ENCODE data around the gene DUOX2.

DUOX2 gene

DNA sequence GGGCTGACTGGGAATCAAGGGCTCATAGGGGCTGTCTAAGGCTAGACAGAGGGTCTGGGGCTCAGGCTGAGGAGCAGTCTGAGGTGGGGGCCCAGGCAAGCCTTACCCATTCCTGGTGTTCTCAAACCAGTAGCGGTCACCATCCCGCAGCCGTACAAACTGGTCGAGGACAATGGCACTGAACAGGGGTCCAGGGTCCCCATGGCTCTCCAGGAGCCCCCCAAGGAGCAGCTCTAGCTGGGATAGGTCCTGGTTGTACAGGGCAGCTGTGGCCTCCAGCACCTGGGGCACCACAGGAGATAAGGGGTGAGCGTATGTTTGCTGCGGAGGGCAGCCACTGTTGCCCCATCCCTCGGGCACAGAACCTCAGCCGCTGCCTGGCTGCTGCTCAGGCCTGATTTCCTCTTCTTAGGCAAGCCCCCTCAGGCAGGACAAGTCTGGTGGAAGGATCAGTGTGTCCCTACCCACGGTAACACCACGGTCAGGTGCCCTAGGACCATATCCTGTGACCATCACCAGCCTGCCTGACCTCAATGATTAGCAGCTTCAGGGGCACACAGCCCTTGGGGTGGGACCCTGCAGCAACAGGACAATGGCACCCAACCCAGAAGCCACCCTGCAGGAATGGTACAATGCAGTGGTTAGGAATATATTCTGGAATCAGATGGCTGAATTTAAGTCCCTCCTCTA, 5.9 kb downstream of the DUOX2 start:
- no peak for TF ChIP-seq EP300 (IDR thresholded peaks at IDR 0.05; ENCODE audit: borderline replicate concordance)
- TF ChIP-seq, protein P1, sequence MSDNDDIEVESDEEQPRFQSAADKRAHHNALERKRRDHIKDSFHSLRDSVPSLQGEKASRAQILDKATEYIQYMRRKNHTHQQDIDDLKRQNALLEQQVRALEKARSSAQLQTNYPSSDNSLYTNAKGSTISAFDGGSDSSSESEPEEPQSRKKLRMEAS (IDR thresholded peaks at IDR 0.05) = no peak
- TF ChIP-seq REST (IDR thresholded peaks at IDR 0.05; ENCODE audit: low read depth) = no peak
- no peak for TF ChIP-seq RAD21 (IDR thresholded peaks at IDR 0.05; ENCODE audit: low read depth)
- no peak for TF ChIP-seq YY1 (IDR thresholded peaks at IDR 0.05; ENCODE audit: low read depth)
- TF ChIP-seq TEAD4 (IDR thresholded peaks at IDR 0.05) = no peak
- no peak for TF ChIP-seq EGR1 (IDR thresholded peaks at IDR 0.05)
- TF ChIP-seq TCF12 (IDR thresholded peaks at IDR 0.05; ENCODE audit: low read depth) = no peak
- no peak for TF ChIP-seq NFIC (IDR thresholded peaks at IDR 0.05)
- no peak for TF ChIP-seq TAF1 (IDR thresholded peaks at IDR 0.05; ENCODE audit: low read depth)
- TF ChIP-seq CREB1 (IDR thresholded peaks at IDR 0.05; ENCODE audit: low read depth) = no peak

- TF ChIP-seq ZBTB7A (IDR thresholded peaks at IDR 0.05; ENCODE audit: low read depth) (no peak), CREB1 (IDR thresholded peaks at IDR 0.05; ENCODE audit: low read depth) (no peak), CEBPB (IDR thresholded peaks at IDR 0.05) (no peak), TCF12 (IDR thresholded peaks at IDR 0.05; ENCODE audit: low read depth) (no peak), FOXM1 (IDR thresholded peaks at IDR 0.05; ENCODE audit: borderline replicate concordance, low read depth) (no peak), EGR1 (IDR thresholded peaks at IDR 0.05) (no peak), REST (IDR thresholded peaks at IDR 0.05; ENCODE audit: low read depth) (no peak), TAF1 (IDR thresholded peaks at IDR 0.05; ENCODE audit: low read depth) (no peak), NFIC (IDR thresholded peaks at IDR 0.05) (no peak), YY1 (IDR thresholded peaks at IDR 0.05; ENCODE audit: low read depth) (no peak), EP300 (IDR thresholded peaks at IDR 0.05; ENCODE audit: borderline replicate concordance) (no peak), RAD21 (IDR thresholded peaks at IDR 0.05; ENCODE audit: low read depth) (no peak), TEAD4 (IDR thresholded peaks at IDR 0.05) (no peak)
- TF ChIP-seq, protein P2, sequence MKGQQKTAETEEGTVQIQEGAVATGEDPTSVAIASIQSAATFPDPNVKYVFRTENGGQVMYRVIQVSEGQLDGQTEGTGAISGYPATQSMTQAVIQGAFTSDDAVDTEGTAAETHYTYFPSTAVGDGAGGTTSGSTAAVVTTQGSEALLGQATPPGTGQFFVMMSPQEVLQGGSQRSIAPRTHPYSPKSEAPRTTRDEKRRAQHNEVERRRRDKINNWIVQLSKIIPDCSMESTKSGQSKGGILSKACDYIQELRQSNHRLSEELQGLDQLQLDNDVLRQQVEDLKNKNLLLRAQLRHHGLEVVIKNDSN (IDR thresholded peaks at IDR 0.05) = no peak
- TF ChIP-seq, protein P1 (IDR thresholded peaks at IDR 0.05) = no peak
Measured at GRCh38 chr15:45106002-45106790, 7.8 kb downstream of the DUOX2 start.

DNA sequence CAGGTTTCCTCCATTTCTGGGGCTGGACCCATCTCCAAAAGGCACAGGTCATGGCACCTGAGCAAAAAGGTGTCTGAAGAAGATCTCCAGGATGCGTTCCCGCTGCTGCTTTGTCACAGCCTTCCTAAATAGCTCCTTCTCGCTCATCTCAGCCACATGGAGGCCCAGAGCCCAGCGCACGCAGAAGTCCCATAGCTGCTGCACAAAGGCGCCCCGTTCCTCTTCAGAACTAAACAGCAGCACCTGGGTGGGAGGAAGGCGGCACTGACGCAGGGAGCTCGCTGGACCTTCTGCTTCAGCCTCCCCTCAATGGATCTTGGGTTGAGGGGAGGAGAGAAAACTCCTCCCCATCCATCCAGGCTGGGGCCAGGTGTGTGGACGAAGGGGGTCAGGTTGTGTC, 8.4 kb downstream of the DUOX2 start:
- TF ChIP-seq REST (IDR thresholded peaks at IDR 0.05; ENCODE audit: low read depth) = no peak
- TF ChIP-seq TEAD4 (IDR thresholded peaks at IDR 0.05) = no peak
- TF ChIP-seq TAF1 (IDR thresholded peaks at IDR 0.05; ENCODE audit: low read depth) = no peak
- no peak for TF ChIP-seq FOXM1 (IDR thresholded peaks at IDR 0.05; ENCODE audit: borderline replicate concordance, low read depth)
- TF ChIP-seq RAD21 (IDR thresholded peaks at IDR 0.05; ENCODE audit: low read depth) = no peak

DNA sequence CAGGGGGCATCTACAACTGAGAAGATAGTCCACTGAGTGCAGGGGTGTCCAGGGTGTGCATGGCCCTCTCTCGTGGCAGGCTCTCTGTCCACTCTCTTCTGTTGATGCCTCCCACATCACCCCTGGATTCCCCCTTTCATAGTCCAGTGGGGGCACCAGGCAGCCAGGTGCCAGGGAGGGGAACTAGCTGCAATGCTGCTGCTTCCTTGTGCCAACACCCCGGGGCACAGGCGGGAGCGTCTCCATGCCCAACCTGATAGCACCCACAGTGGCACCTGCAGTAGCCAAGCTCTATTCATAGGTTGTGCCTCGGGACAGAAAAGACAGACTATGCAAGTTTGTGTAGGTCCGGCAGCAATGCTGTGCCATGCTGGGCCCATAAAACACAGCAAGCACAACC, 11.7 kb downstream of the DUOX2 start:
- TF ChIP-seq RAD21 (IDR thresholded peaks at IDR 0.05; ENCODE audit: low read depth) (no peak), YY1 (IDR thresholded peaks at IDR 0.05; ENCODE audit: low read depth) (no peak), EP300 (IDR thresholded peaks at IDR 0.05; ENCODE audit: borderline replicate concordance) (no peak), CEBPB (IDR thresholded peaks at IDR 0.05) (no peak), REST (IDR thresholded peaks at IDR 0.05; ENCODE audit: low read depth) (no peak), TAF1 (IDR thresholded peaks at IDR 0.05; ENCODE audit: low read depth) (no peak), EGR1 (IDR thresholded peaks at IDR 0.05) (no peak), TCF12 (IDR thresholded peaks at IDR 0.05; ENCODE audit: low read depth) (no peak), FOXM1 (IDR thresholded peaks at IDR 0.05; ENCODE audit: borderline replicate concordance, low read depth) (no peak), TEAD4 (IDR thresholded peaks at IDR 0.05) (no peak)
